WTC11 (cell line): ENCODE results near the gene LHB. TPM values are rescaled to one million over a fixed set of nuclear protein-coding genes. Genes with fewer than 3 reads are reported as not detected.
"Not testable (repeated sequence)": the region's sequence is repeated elsewhere in the genome, so short reads cannot be mapped to it uniquely, and the experiment has no call there.

Experiments
- ATAC-seq: fragments of 200-7000 bp; cut with Tn5 transposase; 2 replicates; pipeline ENCODE4 v1.10.0; 2021; ENCODE audit warnings: mild to moderate bottlenecking, moderate library complexity
- CTCF ChIA-PET: fragments of 300-600 bp; sonication (Branson Sonifier 250); formaldehyde crosslinking; loops from one replicate; lab custom pipeline; 2021; ENCODE audit warnings: antibody characterized with exemption; lab: Charles Lee
- POLR2A ChIA-PET: fragments of 350-600 bp; sonication (Branson Sonifier 250); formaldehyde crosslinking; loops from one replicate; lab custom pipeline; 2021; ENCODE audit warnings: antibody characterized with exemption; lab: Charles Lee
- DNase-seq: peaks from one replicate; pipeline ENCODE4 v3.0.0; 2021; ENCODE audit warnings: low spot score
- H3K27ac Mint-ChIP-seq: 2 replicates; pipeline ENCODE4 v1.8.0; 2021; ENCODE audit warnings: mixed read lengths
- H3K27me3 Mint-ChIP-seq: 2 replicates; pipeline ENCODE4 v1.8.0; 2021; ENCODE audit warnings: low read depth, mild to moderate bottlenecking, moderate library complexity, mixed read lengths
- H3K36me3 Mint-ChIP-seq: 2 replicates; pipeline ENCODE4 v1.8.0; 2021; ENCODE audit warnings: mixed read lengths
- H3K4me1 Mint-ChIP-seq: 2 replicates; pipeline ENCODE4 v1.8.0; 2022; ENCODE audit warnings: mixed read lengths
- H3K4me3 Mint-ChIP-seq: 2 replicates; pipeline ENCODE4 v1.8.0; 2021; ENCODE audit warnings: mild to moderate bottlenecking, moderate library complexity, mixed read lengths
- H3K9me3 Mint-ChIP-seq: 2 replicates; pipeline ENCODE4 v1.8.0; 2021; ENCODE audit warnings: mixed read lengths
- CREM ChIP-seq: sonication (generic); formaldehyde crosslinking; IDR thresholded peaks from 2 replicates; pipeline ENCODE4 v1.8.1; 2022; ENCODE audit warnings: mild to moderate bottlenecking, missing genetic modification reagents, moderate library complexity
- CTCF ChIP-seq: fragments of 200-600 bp; IDR thresholded peaks from 2 replicates; pipeline ENCODE4 v1.8.0; 2022; ENCODE audit warnings: antibody characterized with exemption
- NFYB ChIP-seq: sonication (generic); formaldehyde crosslinking; conservative IDR thresholded peaks from 2 replicates; pipeline ENCODE4 v1.8.0; 2022; ENCODE audit warnings: low read depth, missing genetic modification reagents
- PRRX2 ChIP-seq: fragments of 250-450 bp; sonication (Bioruptor Pico); IDR thresholded peaks from 2 replicates; pipeline ENCODE4 v1.8.0; 2021; ENCODE audit warnings: mild to moderate bottlenecking
- SMAD3 ChIP-seq: sonication (generic); formaldehyde crosslinking; IDR thresholded peaks from 2 replicates; pipeline ENCODE4 v1.8.0; 2022; ENCODE audit warnings: missing genetic modification reagents, mild to moderate bottlenecking, borderline replicate concordance
- ZNF219 ChIP-seq: sonication (generic); formaldehyde crosslinking; IDR thresholded peaks from 2 replicates; pipeline ENCODE4 v1.8.0; 2023; ENCODE audit warnings: missing genetic modification reagents, mild to moderate bottlenecking, borderline replicate concordance
- total RNA-seq: library from RNA; stranded (reverse); gene quantifications from 3 replicates; pipeline ENCODE4 v1.2.3, GENCODE V29; 2021
- TF ChIP-seq, protein P1 (sequence below): sonication (generic); formaldehyde crosslinking; IDR thresholded peaks from 2 replicates; pipeline ENCODE4 v1.8.1; 2023; ENCODE audit warnings: mild to moderate bottlenecking, moderate library complexity, missing genetic modification reagents

The LHB gene
- total RNA-seq, 1 experiment from 2014 or later: not detected

DNA sequence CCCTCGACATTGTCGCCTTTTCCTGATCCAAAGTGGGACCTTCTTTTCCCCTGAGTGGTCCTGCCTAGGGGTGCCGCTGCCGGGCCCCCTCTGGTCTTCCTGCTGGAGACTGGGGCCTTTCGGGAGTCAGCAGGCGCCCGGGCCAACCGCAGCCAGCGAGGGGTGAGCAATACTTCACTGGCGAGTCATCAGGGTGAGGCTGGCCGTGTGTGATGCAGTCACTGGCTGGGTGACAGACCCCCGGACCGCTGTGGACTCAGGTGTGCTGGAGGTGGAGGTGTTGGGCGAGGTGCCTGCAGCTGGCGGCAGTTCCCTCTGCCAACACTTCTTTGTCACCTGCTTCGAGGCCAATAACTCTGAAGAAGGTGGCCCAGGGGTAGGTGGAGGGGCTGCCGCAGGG, 25.3 kb upstream of the LHB start:
- Mint-ChIP-seq H3K4me1 (no peaks in the 10 kb centered on the region), H3K4me3 (no peak overlapping the region), H3K27me3 (peaks cover 10% of the 10 kb centered on the region), H3K36me3 (no peaks in the 10 kb centered on the region), H3K9me3 (no peaks in the 10 kb centered on the region)
- CTCF ChIA-PET: no interaction called here
- POLR2A ChIA-PET: no interaction called here
- ATAC-seq (no peak), DNase-seq (no peak)
- no peak for TF ChIP-seq SMAD3
- TF ChIP-seq NFYB (CRISPR knock-in tag): no peak
- TF ChIP-seq ZNF219 (CRISPR knock-in tag): no peak
- TF ChIP-seq, all 79 proteins: peak for 0
- no peak overlapping the region for H3K27ac Mint-ChIP-seq

DNA sequence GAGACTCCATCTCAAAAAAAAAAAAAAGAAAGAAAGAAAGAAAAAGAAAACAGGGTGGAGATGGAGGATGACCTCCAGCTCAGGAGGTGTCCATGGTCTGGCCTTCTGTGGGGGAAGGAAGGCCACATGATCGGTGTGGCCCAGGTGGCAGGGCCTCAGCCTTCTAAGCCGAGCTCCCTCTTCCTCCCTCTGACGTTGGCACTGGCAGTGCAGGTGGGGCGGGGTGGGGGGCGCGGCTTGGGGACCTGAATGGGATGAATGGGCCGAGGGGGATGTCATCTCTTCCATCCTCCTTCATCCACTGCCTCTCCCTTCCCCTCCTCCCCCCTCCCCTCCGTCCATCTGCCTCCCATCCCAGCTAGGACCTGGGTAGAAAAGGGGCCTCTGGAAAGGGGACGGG, 22.8 kb upstream of the LHB start:
- ChIA-PET POLR2A (interaction anchor here (0.6 kb wide), 1 partner anchor 497 kb away, joined by 3 read pairs; no protein-coding TSS in a partner anchor), CTCF (interaction anchor here (0.7 to 0.9 kb wide), 2 partner anchors 58 to 171 kb away, joined by 3 to 4 read pairs; no protein-coding TSS in a partner anchor)
- DNase-seq, ATAC-seq, H3K27ac Mint-ChIP-seq, H3K9me3 Mint-ChIP-seq, H3K4me1 Mint-ChIP-seq, H3K36me3 Mint-ChIP-seq, H3K4me3 Mint-ChIP-seq: not testable (repeated sequence)
- H3K27me3 Mint-ChIP-seq: peaks cover 13% of the 10 kb centered on the region

DNA sequence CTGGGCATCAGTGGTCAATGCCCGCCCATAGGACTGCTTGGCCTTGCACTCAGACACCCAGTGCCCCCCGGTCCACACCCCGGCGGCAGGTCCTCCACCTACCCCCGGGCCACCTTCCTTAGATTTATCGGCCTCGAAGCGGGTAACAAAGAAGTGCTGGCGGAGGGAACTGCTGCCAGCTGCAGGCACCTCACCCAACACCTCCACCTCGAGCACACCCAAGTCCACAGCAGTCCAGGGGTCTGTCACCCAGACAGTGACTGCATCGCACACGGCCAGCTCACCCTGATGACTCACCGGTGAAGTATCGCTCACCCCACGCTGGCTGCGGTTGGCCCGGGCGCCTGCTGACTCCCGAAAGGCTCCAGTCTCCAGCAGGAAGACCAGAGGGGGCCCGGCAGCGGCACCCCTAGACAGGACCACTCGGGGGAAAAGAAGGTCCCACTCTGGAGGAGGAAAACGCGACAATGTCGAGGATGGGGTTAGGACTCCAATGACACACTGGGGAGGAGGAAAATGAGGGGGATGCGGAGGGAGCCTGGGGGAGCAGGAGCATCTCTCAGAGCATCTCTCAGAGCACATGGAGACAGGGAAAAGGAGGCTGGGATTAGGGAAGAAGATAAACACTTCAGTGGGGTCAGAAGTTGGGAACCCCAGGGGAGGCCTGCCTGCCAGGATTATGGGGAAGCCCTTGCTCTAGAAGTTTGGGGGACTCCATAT, 21.8 kb upstream of the LHB start:
- H3K4me1 Mint-ChIP-seq, H3K27ac Mint-ChIP-seq, H3K9me3 Mint-ChIP-seq, POLR2A ChIA-PET, CTCF ChIA-PET, H3K36me3 Mint-ChIP-seq, DNase-seq, ATAC-seq, H3K4me3 Mint-ChIP-seq: not testable (repeated sequence)
- H3K27me3 Mint-ChIP-seq: peaks cover 13% of the 10 kb centered on the region

- ATAC-seq, CTCF ChIA-PET, H3K27ac Mint-ChIP-seq, H3K36me3 Mint-ChIP-seq, H3K4me3 Mint-ChIP-seq, H3K4me1 Mint-ChIP-seq, DNase-seq, H3K9me3 Mint-ChIP-seq, POLR2A ChIA-PET: not testable (repeated sequence)
- peaks cover 13% of the 10 kb centered on the region for H3K27me3 Mint-ChIP-seq
These were observed 21.2 kb upstream of the LHB start for GRCh38 chr19:49038111-49038510.

DNA sequence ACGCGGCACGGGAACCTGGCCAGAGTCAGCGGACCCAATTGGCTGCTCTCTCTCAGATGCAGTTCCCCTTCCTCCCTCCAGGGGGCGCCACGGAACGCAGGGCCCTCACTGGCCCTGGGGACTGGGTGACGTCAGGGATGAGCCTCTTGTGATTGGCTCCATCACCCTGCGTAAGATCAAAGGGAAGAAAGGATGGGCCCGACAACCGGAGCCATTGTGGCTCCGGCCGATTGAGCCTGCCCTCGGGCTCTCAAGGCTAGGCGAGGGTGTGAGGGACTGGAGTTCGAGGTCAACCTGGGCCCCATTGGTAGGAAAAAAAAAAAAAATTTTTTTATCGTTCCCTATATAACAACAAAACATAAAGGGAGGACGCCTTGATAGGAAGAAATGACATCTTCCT, 19.9 kb upstream of the LHB start, which contains the start of gene CGB1:
TSS of gene CGB1 (minus strand) at position 81 of the 400 bp plus-strand sequence. CDS start 184 bp downstream, outside the sequence.
- H3K4me1 Mint-ChIP-seq, H3K9me3 Mint-ChIP-seq, H3K36me3 Mint-ChIP-seq, POLR2A ChIA-PET, H3K27ac Mint-ChIP-seq: not testable (repeated sequence)
- peak; percentile 91 for TF ChIP-seq CTCF
- Mint-ChIP-seq H3K27me3 (peaks cover 16% of the 10 kb centered on the region), H3K4me3 (0 out of 2 replicates have a peak within 1 kb of the TSS, but pooled peaks have one; percentile 16)
- CTCF ChIA-PET: interaction anchor here (0.6 kb wide), 1 partner anchor 64 kb away, joined by 6 read pairs; no protein-coding TSS in a partner anchor
- DNase-seq: peak; percentile 82
- ATAC-seq: peak; percentile 68

GRCh38 chr19:49031642-49032301, 14.9 kb upstream of the LHB start, which contains the start of gene CGB2:
Gene CGB2 (plus strand): TSS chr19:49031890. CDS start chr19:49032096, 206 bp downstream.
- TF ChIP-seq NFYB (CRISPR knock-in tag) (peak; percentile 61), CTCF (peak; percentile 92), PRRX2 (CRISPR knock-in tag) (0 out of 2 replicates have a peak, but pooled peaks have one; percentile 45), CREM (peak; percentile 66; the same call in 1 of the 2 replicates)
- TF ChIP-seq, protein P1, sequence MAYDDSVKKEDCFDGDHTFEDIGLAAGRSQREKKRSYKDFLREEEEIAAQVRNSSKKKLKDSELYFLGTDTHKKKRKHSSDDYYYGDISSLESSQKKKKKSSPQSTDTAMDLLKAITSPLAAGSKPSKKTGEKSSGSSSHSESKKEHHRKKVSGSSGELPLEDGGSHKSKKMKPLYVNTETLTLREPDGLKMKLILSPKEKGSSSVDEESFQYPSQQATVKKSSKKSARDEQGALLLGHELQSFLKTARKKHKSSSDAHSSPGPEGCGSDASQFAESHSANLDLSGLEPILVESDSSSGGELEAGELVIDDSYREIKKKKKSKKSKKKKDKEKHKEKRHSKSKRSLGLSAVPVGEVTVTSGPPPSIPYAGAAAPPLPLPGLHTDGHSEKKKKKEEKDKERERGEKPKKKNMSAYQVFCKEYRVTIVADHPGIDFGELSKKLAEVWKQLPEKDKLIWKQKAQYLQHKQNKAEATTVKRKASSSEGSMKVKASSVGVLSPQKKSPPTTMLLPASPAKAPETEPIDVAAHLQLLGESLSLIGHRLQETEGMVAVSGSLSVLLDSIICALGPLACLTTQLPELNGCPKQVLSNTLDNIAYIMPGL (CRISPR knock-in tag): peak; percentile 67; the same call in 1 of the 2 replicates
- DNase-seq (peak; percentile 89), ATAC-seq (peak; percentile 90)
- CTCF ChIA-PET: interaction anchor here (0.6 to 1.1 kb wide), 21 partner anchors 9 to 244 kb away, joined by 3 to 23 read pairs (median 4); partner anchors contain the start of genes CGB7, NTF4 and RUVBL2
- peaks cover 32% of the 10 kb centered on the region for H3K27me3 Mint-ChIP-seq
- H3K9me3 Mint-ChIP-seq, POLR2A ChIA-PET, H3K36me3 Mint-ChIP-seq, H3K27ac Mint-ChIP-seq, H3K4me1 Mint-ChIP-seq: not testable (repeated sequence)
- peak within 1 kb of the TSS; percentile 65 for H3K4me3 Mint-ChIP-seq

GRCh38 chr19:49030323-49030722, 13.4 kb upstream of the LHB start:
- H3K36me3 Mint-ChIP-seq, H3K9me3 Mint-ChIP-seq, DNase-seq, ATAC-seq, H3K4me3 Mint-ChIP-seq, H3K4me1 Mint-ChIP-seq, POLR2A ChIA-PET, H3K27ac Mint-ChIP-seq: not testable (repeated sequence)
- peaks cover 33% of the 10 kb centered on the region for H3K27me3 Mint-ChIP-seq
- CTCF ChIA-PET: interaction anchor here (1.5 kb wide), 1 partner anchor 30 kb away, joined by 4 read pairs; no protein-coding TSS in a partner anchor
